MV-4-11 (cell line): ENCODE data around the gene EMX1.
"Not testable (repeated sequence)": the region's sequence is repeated elsewhere in the genome, so short reads cannot be mapped to it uniquely, and the experiment has no call there.

Experiments used
- DNase-seq: peaks from one replicate; lab custom pipeline; 2025; lab: John Stamatoyannopoulos, UW

Gene EMX1

GRCh38 chr2:72900191-72900825 lies 17.0 kb upstream of the EMX1 start:
- no peak for DNase-seq

- no peak for DNase-seq
These were observed 15.9 kb upstream of the EMX1 start for GRCh38 chr2:72901426-72901825.

GRCh38 chr2:72907369-72907768 lies 9.9 kb upstream of the EMX1 start:
- DNase-seq = not testable (repeated sequence)

- DNase-seq = no peak
These were observed 8.6 kb upstream of the EMX1 start for GRCh38 chr2:72908741-72909140.

- DNase-seq = no peak
These were observed 6.1 kb upstream of the EMX1 start for GRCh38 chr2:72911256-72911655.

GRCh38 chr2:72913486-72914205 lies 3.7 kb upstream of the EMX1 start:
- DNase-seq = no peak

- DNase-seq = no peak
These were observed 3.1 kb upstream of the EMX1 start for GRCh38 chr2:72914206-72914559.

GRCh38 chr2:72914589-72915319 lies 2.6 kb upstream of the EMX1 start:
- no peak for DNase-seq

GRCh38 chr2:72915320-72915906 lies 1.9 kb upstream of the EMX1 start:
- DNase-seq = no peak

- DNase-seq = peak; percentile 33
These were observed 1.2 kb upstream of the EMX1 start for GRCh38 chr2:72915907-72916742.

- DNase-seq = no peak
These were observed 579 bp upstream of the EMX1 start for GRCh38 chr2:72916743-72917137.

- DNase-seq = no peak
These were observed 696 bp downstream of the EMX1 start for GRCh38 chr2:72917877-72918553.

GRCh38 chr2:72919414-72920317 lies 2.3 kb downstream of the EMX1 start:
- no peak for DNase-seq

- DNase-seq = no peak
These were observed 3.2 kb downstream of the EMX1 start for GRCh38 chr2:72920318-72921087.

GRCh38 chr2:72921088-72921851 lies 4.0 kb downstream of the EMX1 start:
- no peak for DNase-seq

- no peak for DNase-seq
These were observed 4.5 kb downstream of the EMX1 start for GRCh38 chr2:72921853-72922252.

GRCh38 chr2:72923833-72924352 lies 6.6 kb downstream of the EMX1 start:
- DNase-seq = no peak
